Measurements from ENCODE around the gene GFPT1.
A peak's percentile ranks its signal among the peaks of the same experiment; 100 is the strongest.

GFPT1 gene

DNA sequence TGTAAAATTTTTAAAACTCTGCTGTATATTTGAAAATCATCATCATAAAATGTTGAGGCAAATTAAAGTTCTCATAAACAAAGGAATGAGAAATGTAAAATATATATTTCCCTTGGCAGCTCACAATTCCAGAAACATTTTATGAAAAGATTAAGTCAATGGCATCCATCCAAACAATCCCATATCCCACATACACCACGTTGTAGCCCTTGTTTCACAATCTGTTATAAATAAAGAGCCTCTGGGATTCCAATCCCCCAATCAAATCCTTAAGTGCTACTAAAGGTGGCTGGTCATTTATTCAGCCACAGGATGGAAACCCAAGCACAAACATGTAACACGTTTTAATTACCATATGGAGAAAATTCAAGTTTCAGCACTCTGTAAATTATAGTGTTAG lies 51.7 kb downstream of the GFPT1 start:
- H3K4me3 ChIP-seq (ENCODE audit: low read length): no peak overlapping the region
- TF ChIP-seq CTCF (conservative IDR thresholded peaks at IDR 0.05; ENCODE audit: low read depth, low read length): no peak
- DNase-seq (ENCODE audit: low read depth): peak; percentile 21

GRCh38 chr2:69333352-69333751 lies 53.7 kb downstream of the GFPT1 start:
- no peak for TF ChIP-seq CTCF (conservative IDR thresholded peaks at IDR 0.05; ENCODE audit: low read depth, low read length)
- no peak for DNase-seq (ENCODE audit: low read depth)
- no peak overlapping the region for H3K4me3 ChIP-seq (ENCODE audit: low read length)

- no peak overlapping the region for H3K4me3 ChIP-seq (ENCODE audit: low read length)
- TF ChIP-seq CTCF (conservative IDR thresholded peaks at IDR 0.05; ENCODE audit: low read depth, low read length): no peak
- no peak for DNase-seq (ENCODE audit: low read depth)
Measured at GRCh38 chr2:69330781-69331180, 56.2 kb downstream of the GFPT1 start.

GRCh38 chr2:69322631-69323030 lies 64.4 kb downstream of the GFPT1 start:
- H3K4me3 ChIP-seq (ENCODE audit: low read length): no peak overlapping the region
- TF ChIP-seq CTCF (conservative IDR thresholded peaks at IDR 0.05; ENCODE audit: low read depth, low read length): no peak
- no peak for DNase-seq (ENCODE audit: low read depth)

DNA sequence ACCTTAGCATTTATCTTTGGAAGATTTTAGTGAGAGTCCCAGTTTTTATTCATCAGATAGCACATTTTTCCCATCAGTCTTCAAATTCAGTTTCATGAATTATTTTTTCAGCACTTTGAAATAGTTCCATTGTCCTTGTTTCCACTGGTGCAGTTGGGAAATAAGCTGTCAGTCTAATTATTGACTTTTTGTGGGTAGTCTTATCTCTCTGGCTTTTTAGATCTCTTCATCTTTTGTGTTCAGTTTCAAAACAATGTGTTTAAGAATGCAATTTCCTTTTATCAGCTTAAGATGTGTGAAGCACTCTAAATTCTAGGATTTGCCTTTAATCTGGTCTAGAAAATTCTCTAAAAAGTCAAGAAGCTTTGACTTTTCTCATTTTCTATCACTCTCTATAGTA lies 70.5 kb downstream of the GFPT1 start:
- DNase-seq (ENCODE audit: low read depth): no peak
- H3K4me3 ChIP-seq (ENCODE audit: low read length): no peak overlapping the region
- no peak for TF ChIP-seq CTCF (conservative IDR thresholded peaks at IDR 0.05; ENCODE audit: low read depth, low read length)

DNA sequence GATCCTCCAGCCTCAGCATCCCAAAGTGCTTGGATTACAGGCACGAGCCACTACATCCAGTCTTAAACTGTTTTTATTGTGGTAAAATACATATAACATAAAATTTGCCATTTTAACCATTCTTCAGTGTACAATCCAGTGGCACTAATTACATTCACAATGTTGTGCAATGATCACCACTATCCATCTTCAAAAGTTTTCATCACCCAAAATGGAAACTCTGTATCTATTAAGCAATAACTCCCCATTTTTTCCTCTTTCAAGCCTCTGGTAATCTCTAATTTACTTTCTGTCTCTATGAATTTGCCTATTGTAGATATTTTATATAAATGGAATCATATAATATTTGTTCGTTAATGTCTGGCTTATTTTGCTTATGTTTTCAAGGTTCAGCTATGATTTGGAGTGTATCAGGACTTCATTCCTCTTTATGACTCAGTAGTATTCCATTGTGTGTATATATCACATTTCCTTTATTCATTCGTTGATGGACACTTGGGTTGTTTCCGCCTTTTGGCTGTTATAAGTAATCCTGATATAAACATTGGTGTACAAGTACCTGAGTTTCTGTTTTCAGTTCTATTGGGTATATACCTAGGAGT lies 71.8 kb downstream of the GFPT1 start:
- no peak for TF ChIP-seq CTCF (conservative IDR thresholded peaks at IDR 0.05; ENCODE audit: low read depth, low read length)

GRCh38 chr2:69311024-69311416 lies 76.0 kb downstream of the GFPT1 start:
- DNase-seq (ENCODE audit: low read depth): no peak
- H3K4me3 ChIP-seq (ENCODE audit: low read length): no peak overlapping the region
- no peak for TF ChIP-seq CTCF (conservative IDR thresholded peaks at IDR 0.05; ENCODE audit: low read depth, low read length)

More for the DNA sequence above, 71.8 kb downstream of the GFPT1 start:
- no peak for DNase-seq (ENCODE audit: low read depth)
- no peak overlapping the region for H3K4me3 ChIP-seq (ENCODE audit: low read length)
